HL-60 (cell line): ENCODE measurements around the gene NME2.

Experiments used
- CTCF ChIP-seq: IDR thresholded peaks from one replicate; pipeline ENCODE4 v1.5.1; 2011; ENCODE audit warnings: low read length, control low read depth, inconsistent platforms; ENCODE audit not compliant: insufficient read depth
- POLR2AphosphoS5 ChIP-seq: IDR thresholded peaks from 2 replicates; pipeline ENCODE4 v1.6.1; 2012; ENCODE audit warnings: low read depth
- REST ChIP-seq: IDR thresholded peaks from 2 replicates; pipeline ENCODE4 v1.6.1; 2012; ENCODE audit warnings: low read depth; ENCODE audit not compliant: insufficient replicate concordance

DNA sequence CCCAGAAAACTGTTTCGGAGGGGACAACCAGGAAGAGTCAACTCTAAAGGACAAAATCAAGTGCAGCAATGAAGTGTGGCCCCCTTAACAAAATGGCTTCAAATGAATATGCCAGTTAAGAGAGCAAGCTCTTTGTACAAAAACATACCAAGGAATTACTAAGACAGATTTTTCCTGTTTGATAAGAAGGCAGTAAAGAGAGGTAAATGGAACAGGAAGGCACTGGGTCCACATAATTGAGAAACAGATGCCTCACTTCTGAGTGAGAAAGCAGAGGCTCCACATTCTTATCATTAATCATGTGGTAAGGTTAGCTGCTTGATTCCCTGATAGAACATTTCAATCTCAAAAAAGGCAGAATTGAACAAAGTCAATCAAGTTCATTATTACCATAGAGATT is 48.7 kb downstream of the NME2 start:
- TF ChIP-seq CTCF (no peak), REST (no peak), POLR2AphosphoS5 (no peak)
